ENCODE measurements around the gene C1orf174. TPM values are rescaled to one million over a fixed set of nuclear protein-coding genes. Genes with fewer than 3 reads are reported as not detected.

The C1orf174 gene
- total RNA-seq, 3 donors from 2014 or later = 17.6 to 24.9 (median 18.1) TPM

GRCh38 chr1:3888301-3888700, 11.8 kb downstream of the C1orf174 start:
- Histone ChIP-seq H3K9me3 (no peaks in the 10 kb centered on the region), H3K27me3 (no peaks in the 10 kb centered on the region), H3K4me1 (no peaks in the 10 kb centered on the region), H3K27ac (no peak overlapping the region), H3K4me3 (no peak overlapping the region), H3K36me3 (no peaks in the 10 kb centered on the region)
- TF ChIP-seq POLR2AphosphoS5 (IDR thresholded peaks at IDR 0.05) = no peak
- TF ChIP-seq POLR2A (IDR thresholded peaks at IDR 0.05) = no peak
- no peak for TF ChIP-seq CTCF (IDR thresholded peaks at IDR 0.05)
- intact Hi-C loops (cut with DNase I; ENCODE audit: low total_unique reads) = no loop called here
- no peak for DNase-seq (ENCODE audit: low spot score in 2 of 2)

DNA sequence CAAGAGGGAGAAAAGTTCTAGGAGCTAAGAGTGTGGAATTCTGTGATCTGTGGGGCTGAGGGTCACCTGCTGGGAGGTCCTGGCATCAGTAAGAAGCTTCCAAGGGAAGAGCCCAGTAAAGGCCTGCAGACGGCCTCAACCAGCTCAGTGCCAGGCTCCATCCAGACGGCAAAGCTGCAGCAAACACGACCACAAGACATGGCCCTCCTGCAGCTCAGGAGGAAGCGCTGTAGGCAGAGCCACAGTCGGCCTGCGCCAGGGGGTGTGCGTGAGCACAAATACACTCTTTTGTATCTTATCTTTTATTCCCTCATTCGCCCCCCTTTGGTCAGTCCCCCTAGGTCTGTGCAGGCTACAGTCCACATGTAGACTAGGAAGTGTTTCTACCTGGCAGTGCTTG, 13.4 kb downstream of the C1orf174 start:
- no peak for DNase-seq (ENCODE audit: low spot score in 2 of 2)
- Histone ChIP-seq H3K9me3 (no peaks in the 10 kb centered on the region), H3K36me3 (no peaks in the 10 kb centered on the region), H3K27ac (no peak overlapping the region), H3K4me3 (no peak overlapping the region), H3K27me3 (no peaks in the 10 kb centered on the region), H3K4me1 (no peaks in the 10 kb centered on the region)
- TF ChIP-seq CTCF (IDR thresholded peaks at IDR 0.05) (no peak), POLR2AphosphoS5 (IDR thresholded peaks at IDR 0.05) (no peak), POLR2A (IDR thresholded peaks at IDR 0.05) (no peak)
- intact Hi-C loops (cut with DNase I; ENCODE audit: low total_unique reads) = no loop called here

DNA sequence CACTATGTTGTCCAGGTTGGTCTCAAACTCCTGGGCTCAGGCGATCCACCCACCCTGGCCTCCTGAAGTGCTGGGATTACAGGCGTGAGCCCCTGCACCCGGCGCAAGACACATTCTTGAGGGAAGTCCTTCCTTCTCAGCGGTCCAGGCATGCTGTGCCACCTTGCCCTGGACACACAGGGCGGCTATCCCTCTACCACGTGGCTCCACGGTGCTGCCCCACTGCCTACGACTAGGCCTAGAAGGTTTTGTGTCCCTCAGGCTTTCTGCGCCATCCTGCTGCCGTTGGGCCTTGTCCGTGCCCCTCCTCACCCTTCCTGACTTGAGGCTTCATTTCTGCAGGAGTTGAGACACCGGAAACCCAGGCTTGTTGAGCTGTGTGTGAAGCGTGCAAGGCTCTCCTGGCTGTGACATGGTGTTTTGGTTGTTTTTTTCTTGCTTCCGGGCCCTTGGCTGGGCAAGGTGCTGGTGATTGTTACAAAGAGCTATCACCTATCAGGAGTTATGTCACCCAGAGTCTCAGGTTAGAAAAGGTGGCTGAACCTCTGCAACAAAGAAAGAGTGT, 13.9 kb downstream of the C1orf174 start:
- Histone ChIP-seq H3K4me3 (no peak overlapping the region), H3K4me1 (no peaks in the 10 kb centered on the region), H3K9me3 (no peaks in the 10 kb centered on the region), H3K36me3 (no peaks in the 10 kb centered on the region), H3K27ac (no peak overlapping the region), H3K27me3 (no peaks in the 10 kb centered on the region)
- no peak for TF ChIP-seq POLR2A (IDR thresholded peaks at IDR 0.05)
- intact Hi-C loops (cut with DNase I; ENCODE audit: low total_unique reads) = no loop called here
- DNase-seq (ENCODE audit: low spot score in 2 of 2) = no peak

- H3K9me3 ChIP-seq = no peaks in the 10 kb centered on the region
These were observed 14.5 kb downstream of the C1orf174 start for GRCh38 chr1:3885611-3886010.

GRCh38 chr1:3884966-3885365, 15.1 kb downstream of the C1orf174 start:
- DNase-seq (ENCODE audit: low spot score in 2 of 2) = no peak
- Histone ChIP-seq H3K36me3 (no peaks in the 10 kb centered on the region), H3K27ac (no peak overlapping the region), H3K27me3 (no peaks in the 10 kb centered on the region), H3K4me3 (no peak overlapping the region), H3K9me3 (no peaks in the 10 kb centered on the region), H3K4me1 (no peaks in the 10 kb centered on the region)
- TF ChIP-seq CTCF (IDR thresholded peaks at IDR 0.05) (no peak), POLR2A (IDR thresholded peaks at IDR 0.05) (no peak), POLR2AphosphoS5 (IDR thresholded peaks at IDR 0.05) (no peak)
- intact Hi-C loops (cut with DNase I; ENCODE audit: low total_unique reads) = no loop called here

More at GRCh38 chr1:3885611-3886010, 14.5 kb downstream of the C1orf174 start:
- Histone ChIP-seq H3K36me3 (no peaks in the 10 kb centered on the region), H3K4me3 (no peak overlapping the region), H3K27me3 (no peaks in the 10 kb centered on the region), H3K4me1 (no peaks in the 10 kb centered on the region), H3K27ac (no peak overlapping the region)
- DNase-seq (ENCODE audit: low spot score in 2 of 2) = no peak
- intact Hi-C loops (cut with DNase I; ENCODE audit: low total_unique reads) = no loop called here
- no peak for TF ChIP-seq POLR2AphosphoS5 (IDR thresholded peaks at IDR 0.05)

GRCh38 chr1:3883194-3883925, 16.7 kb downstream of the C1orf174 start:
- no peak for TF ChIP-seq CTCF (IDR thresholded peaks at IDR 0.05)
- TF ChIP-seq POLR2AphosphoS5 (IDR thresholded peaks at IDR 0.05) = no peak
- DNase-seq (ENCODE audit: low spot score in 2 of 2) = no peak
- peaks cover 8% of the 10 kb centered on the region for H3K36me3 ChIP-seq

More at GRCh38 chr1:3883194-3883925, 16.7 kb downstream of the C1orf174 start:
- Histone ChIP-seq H3K4me1 (no peaks in the 10 kb centered on the region), H3K9me3 (peaks cover 7 to 12% of the 10 kb centered on the region in 2 donors), H3K27me3 (no peaks in the 10 kb centered on the region), H3K4me3 (no peak overlapping the region), H3K27ac (no peak overlapping the region)
- intact Hi-C loops (cut with DNase I; ENCODE audit: low total_unique reads) = no loop called here
